GM12891 (cell line): ENCODE data around the gene OR4D11.
"Not testable (repeated sequence)": the region's sequence is repeated elsewhere in the genome, so short reads cannot be mapped to it uniquely, and the experiment has no call there.

ENCODE experiments used
- DNase-seq: peaks from one replicate; pipeline ENCODE4 v3.0.0; 2011; ENCODE audit warnings: low spot score; ENCODE audit not compliant: insufficient read length
- FAIRE-seq: peaks from 2 replicates; lab custom pipeline; 2011; peaks lifted over from hg19 to GRCh38; lab: Jason Lieb, UNC
- PAX5 ChIP-seq: IDR thresholded peaks from 2 replicates; pipeline ENCODE4 v1.6.1; 2011; ENCODE audit warnings: low read length, moderate library complexity, mild to moderate bottlenecking; ENCODE audit not compliant: insufficient read depth, severe bottlenecking
- POLR2A ChIP-seq: IDR thresholded peaks from 2 replicates; pipeline ENCODE4 v1.6.1; 2011; ENCODE audit warnings: low read depth, low read length, control low read depth
- POLR2AphosphoS5 ChIP-seq: IDR thresholded peaks from 2 replicates; pipeline ENCODE4 v1.6.1; 2011; ENCODE audit warnings: low read depth, low read length, control low read depth
- POU2F2 ChIP-seq: IDR thresholded peaks from 2 replicates; pipeline ENCODE4 v1.6.1; 2011; ENCODE audit warnings: low read depth, mild to moderate bottlenecking, control low read depth, low read length, moderate library complexity
- SPI1 ChIP-seq: IDR thresholded peaks from 2 replicates; pipeline ENCODE4 v1.6.1; 2011; ENCODE audit warnings: low read depth, low read length, control low read depth
- TAF1 ChIP-seq: IDR thresholded peaks from 2 replicates; pipeline ENCODE4 v1.6.1; 2011; ENCODE audit warnings: low read depth, low read length, control low read depth

The OR4D11 gene

GRCh38 chr11:59511675-59512074 lies 8.3 kb downstream of the OR4D11 start:
- no peak for FAIRE-seq
- TF ChIP-seq POU2F2 (no peak), POLR2A (no peak), TAF1 (no peak), POLR2AphosphoS5 (no peak), PAX5 (no peak), SPI1 (no peak)
- no peak for DNase-seq

- not testable (repeated sequence) for DNase-seq, FAIRE-seq
These were observed 16.8 kb downstream of the OR4D11 start for GRCh38 chr11:59520139-59520538.

GRCh38 chr11:59520741-59521140 lies 17.4 kb downstream of the OR4D11 start:
- FAIRE-seq (no peak), DNase-seq (no peak)
- TF ChIP-seq TAF1 (no peak), POLR2AphosphoS5 (no peak), POLR2A (no peak), POU2F2 (no peak), SPI1 (no peak)

- FAIRE-seq: no peak
- DNase-seq: no peak
- no peak for TF ChIP-seq POLR2A
- no peak for TF ChIP-seq POU2F2
- no peak for TF ChIP-seq PAX5
- TF ChIP-seq SPI1: no peak
- no peak for TF ChIP-seq POLR2AphosphoS5
- TF ChIP-seq TAF1: no peak
These were observed 20.2 kb downstream of the OR4D11 start for GRCh38 chr11:59523541-59523940.

- FAIRE-seq: no peak
- TF ChIP-seq TAF1: no peak
- no peak for TF ChIP-seq POLR2AphosphoS5
- TF ChIP-seq POU2F2: no peak
- DNase-seq: no peak
These were observed 25.3 kb downstream of the OR4D11 start for GRCh38 chr11:59528711-59529110.

GRCh38 chr11:59532620-59533019 lies 29.2 kb downstream of the OR4D11 start:
- DNase-seq (no peak), FAIRE-seq (no peak)
- no peak for TF ChIP-seq SPI1
- no peak for TF ChIP-seq POLR2AphosphoS5
- no peak for TF ChIP-seq PAX5
- no peak for TF ChIP-seq POLR2A
- no peak for TF ChIP-seq POU2F2
- TF ChIP-seq TAF1: no peak

- TF ChIP-seq TAF1: no peak
- no peak for TF ChIP-seq PAX5
- TF ChIP-seq POU2F2: no peak
- no peak for TF ChIP-seq POLR2AphosphoS5
- TF ChIP-seq POLR2A: no peak
- no peak for TF ChIP-seq SPI1
- FAIRE-seq (no peak), DNase-seq (no peak)
These were observed 31.3 kb downstream of the OR4D11 start for GRCh38 chr11:59534676-59535075.

- DNase-seq (no peak), FAIRE-seq (no peak)
- TF ChIP-seq POLR2AphosphoS5 (no peak), POU2F2 (no peak), SPI1 (no peak), POLR2A (no peak), TAF1 (no peak), PAX5 (no peak)
These were observed 38.9 kb downstream of the OR4D11 start for GRCh38 chr11:59542142-59542810.

- not testable (repeated sequence) for FAIRE-seq, DNase-seq
These were observed 40.3 kb downstream of the OR4D11 start for GRCh38 chr11:59543713-59544112.

- DNase-seq (no peak), FAIRE-seq (no peak)
- TF ChIP-seq TAF1 (no peak), SPI1 (no peak), POLR2AphosphoS5 (no peak), PAX5 (no peak), POLR2A (no peak), POU2F2 (no peak)
These were observed 41.4 kb downstream of the OR4D11 start for GRCh38 chr11:59544869-59545178.
